VCaP (cell line): ENCODE measurements around the gene GATA2.
A peak's percentile ranks its signal among the peaks of the same experiment; 100 is the strongest.

Experiments used
- H3K27ac ChIP-seq: fragments of 450-650 bp; 2 replicates; pipeline ENCODE4 v1.5.1; 2017
- TF ChIP-seq, protein P1 (sequence below): fragments of 450-650 bp; conservative IDR thresholded peaks from 2 replicates; pipeline ENCODE4 v1.5.1; 2017; ENCODE audit warnings: mild to moderate bottlenecking, moderate library complexity

The GATA2 gene

DNA sequence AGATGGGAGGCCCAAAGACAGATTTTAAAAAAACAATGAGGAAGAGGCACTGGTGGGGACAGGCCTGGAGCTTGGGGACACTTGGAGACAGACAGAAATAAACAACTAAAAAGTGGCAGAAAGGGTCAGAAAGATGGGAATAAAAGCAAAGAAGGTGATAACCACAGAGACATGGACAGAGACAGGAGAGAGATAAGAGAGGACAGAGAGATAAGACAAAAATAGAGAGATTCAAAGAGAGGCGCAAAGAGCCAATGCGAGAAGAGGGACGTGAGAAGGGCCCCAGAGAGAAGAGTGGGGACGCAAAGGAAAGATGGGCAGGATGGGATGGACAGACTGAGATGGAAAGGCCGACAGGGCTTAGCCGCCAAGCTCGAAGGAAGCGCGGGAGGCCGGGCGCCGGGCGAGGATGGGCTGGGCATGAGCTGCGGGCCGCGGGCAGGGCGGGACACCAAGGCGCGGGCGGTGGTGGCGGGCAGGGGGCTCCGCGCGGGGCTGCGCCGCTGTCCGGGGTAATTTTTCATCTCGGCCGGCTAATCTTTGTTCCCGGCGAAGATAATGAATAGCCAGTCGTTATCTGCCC is 3.1 kb upstream of the GATA2 start:
- peak overlapping the region; percentile 98; the same call in 1 of the 2 replicates for H3K27ac ChIP-seq
- TF ChIP-seq, protein P1, sequence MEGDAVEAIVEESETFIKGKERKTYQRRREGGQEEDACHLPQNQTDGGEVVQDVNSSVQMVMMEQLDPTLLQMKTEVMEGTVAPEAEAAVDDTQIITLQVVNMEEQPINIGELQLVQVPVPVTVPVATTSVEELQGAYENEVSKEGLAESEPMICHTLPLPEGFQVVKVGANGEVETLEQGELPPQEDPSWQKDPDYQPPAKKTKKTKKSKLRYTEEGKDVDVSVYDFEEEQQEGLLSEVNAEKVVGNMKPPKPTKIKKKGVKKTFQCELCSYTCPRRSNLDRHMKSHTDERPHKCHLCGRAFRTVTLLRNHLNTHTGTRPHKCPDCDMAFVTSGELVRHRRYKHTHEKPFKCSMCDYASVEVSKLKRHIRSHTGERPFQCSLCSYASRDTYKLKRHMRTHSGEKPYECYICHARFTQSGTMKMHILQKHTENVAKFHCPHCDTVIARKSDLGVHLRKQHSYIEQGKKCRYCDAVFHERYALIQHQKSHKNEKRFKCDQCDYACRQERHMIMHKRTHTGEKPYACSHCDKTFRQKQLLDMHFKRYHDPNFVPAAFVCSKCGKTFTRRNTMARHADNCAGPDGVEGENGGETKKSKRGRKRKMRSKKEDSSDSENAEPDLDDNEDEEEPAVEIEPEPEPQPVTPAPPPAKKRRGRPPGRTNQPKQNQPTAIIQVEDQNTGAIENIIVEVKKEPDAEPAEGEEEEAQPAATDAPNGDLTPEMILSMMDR, result no peak

DNA sequence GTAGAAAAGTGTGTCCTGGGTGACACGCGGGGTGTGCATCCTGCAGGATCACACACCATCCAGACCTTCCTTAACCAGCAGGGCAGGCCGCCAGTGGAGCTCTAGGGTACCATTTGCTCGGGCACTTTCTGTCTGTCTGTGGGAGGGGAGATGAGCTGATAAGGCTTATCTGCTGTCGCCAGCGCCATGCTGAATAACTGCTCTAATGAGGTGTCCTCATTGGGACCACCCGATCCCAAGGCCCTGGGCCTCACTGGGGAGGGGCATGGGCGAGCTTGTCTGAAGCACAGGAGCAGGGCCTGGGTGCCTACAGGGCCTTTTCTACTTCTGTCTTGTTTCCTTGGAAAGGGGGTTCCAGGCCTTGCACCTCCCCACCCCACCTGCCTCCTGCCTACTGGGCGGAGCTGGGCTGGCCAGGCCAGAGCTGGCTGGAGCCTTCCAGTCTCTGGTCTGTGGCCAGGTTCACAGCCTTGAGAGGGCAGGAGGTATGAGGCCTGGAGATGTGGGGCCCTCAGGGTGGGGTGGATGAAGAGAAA is 2.5 kb upstream of the GATA2 start:
- H3K27ac ChIP-seq, result peak overlapping the region; percentile 98; the same call in 1 of the 2 replicates
- TF ChIP-seq, protein P1, result no peak

GRCh38 chr3:128494367-128494650 is 1.3 kb upstream of the GATA2 start:
- peak overlapping the region; percentile 98 for H3K27ac ChIP-seq
- TF ChIP-seq, protein P1, result no peak

GRCh38 chr3:128493570-128494366 is 767 bp upstream of the GATA2 start:
- peak overlapping the region; percentile 98 for H3K27ac ChIP-seq
- TF ChIP-seq, protein P1, result no peak

DNA sequence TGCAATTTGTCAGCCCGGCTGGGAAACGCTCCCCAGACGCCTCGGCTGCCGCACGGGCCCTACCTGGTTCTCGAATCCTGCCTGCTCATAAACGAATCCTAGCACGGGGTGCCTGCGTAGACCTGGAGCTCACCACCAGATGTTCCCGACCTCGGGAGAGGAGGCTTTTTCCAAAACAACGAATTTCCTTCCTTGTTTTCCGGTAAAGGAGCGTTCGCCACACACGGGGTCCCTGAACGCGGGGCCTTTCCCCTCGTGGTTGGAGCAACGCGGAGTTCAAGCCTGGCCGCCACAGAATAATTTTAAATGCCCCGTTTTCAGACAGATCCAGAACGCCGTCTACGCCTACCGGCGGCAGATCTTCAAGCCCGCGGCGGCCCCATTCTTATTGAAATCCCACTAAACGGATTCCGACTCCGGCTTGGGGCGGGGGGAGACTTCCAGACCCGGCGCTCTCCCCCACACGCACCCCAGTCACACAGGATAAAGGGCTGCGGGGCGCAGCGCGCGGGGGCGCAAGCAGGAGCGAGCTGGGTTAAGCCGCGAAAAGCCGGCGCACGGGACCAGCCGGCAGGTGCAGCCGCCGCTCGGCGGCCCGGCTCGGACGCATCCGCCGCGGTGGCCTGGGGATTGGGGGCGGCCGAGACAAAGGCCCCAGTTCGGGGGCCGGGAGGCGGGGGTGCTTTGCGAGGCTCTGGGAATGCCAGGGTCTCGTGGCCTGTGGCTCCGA is 895 bp downstream of the GATA2 start:
- H3K27ac ChIP-seq, result peak overlapping the region; percentile 98
- TF ChIP-seq, protein P1, result no peak

DNA sequence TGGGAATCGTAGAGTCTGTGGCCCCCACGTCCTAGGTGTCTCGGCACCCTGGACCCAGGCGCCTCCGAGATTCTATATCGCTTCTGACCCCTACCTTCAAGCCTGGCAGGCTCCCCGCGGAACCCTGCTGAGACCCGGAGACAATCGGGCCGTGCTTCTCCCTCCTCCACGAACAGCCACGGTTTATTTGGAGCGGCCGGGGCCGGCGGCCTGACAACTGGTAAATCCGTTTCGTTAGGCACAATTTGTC is 1.4 kb downstream of the GATA2 start:
- H3K27ac ChIP-seq, result peak overlapping the region; percentile 98
- TF ChIP-seq, protein P1, result no peak

DNA sequence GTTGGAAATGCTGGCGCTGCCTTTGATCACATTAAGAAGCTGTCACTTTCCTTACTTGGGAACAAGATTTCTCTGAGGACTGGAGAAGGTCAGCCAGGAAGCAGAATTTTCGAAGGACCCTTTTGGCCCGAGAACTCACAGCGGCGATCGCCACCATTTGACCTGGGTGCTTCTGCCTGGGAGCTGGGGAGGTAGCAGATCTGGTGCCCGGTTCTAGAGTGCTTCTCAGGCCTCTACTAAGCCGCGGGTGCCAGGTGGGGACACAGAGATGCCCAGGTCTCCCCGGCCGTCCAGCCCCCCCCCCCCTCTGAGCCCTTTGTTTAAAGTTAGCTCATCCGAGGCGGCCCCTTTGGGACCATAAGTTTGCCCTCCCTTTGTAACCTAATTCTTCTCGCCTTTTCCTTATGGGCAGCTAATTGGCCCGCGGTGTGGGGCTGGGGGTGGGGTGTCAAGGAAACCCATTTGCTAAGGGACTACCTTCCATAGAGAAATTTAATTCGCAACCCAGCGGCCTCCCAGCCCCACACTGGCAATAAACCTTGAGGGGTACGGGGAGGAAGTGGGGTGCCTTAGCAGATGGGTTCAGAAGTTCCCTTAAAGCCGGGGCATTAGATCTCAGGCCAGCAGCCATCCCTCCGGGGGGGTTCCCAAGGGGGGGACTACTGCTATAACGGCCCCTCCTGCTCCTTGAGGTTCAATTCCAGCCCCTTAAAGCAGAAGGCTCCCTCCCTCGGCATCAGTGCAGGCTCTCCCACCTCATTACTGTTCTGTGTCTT is 1.9 kb downstream of the GATA2 start:
- peak overlapping the region; percentile 98 for H3K27ac ChIP-seq
- TF ChIP-seq, protein P1, result no peak
